ENCODE measurements around the gene CA5B.

The CA5B gene

GRCh38 chrX:15804563-15804962, 66.5 kb downstream of the CA5B start:
- H3K4me3 ChIP-seq (replicated peaks; ENCODE audit: low read depth, low read length), result no peak overlapping the region
- DNase-seq (ENCODE audit: low read depth), result no peak
- TF ChIP-seq CTCF (IDR thresholded peaks at IDR 0.05; ENCODE audit: low read length, missing control alignments), result no peak

GRCh38 chrX:15808254-15808653, 70.2 kb downstream of the CA5B start:
- no peak overlapping the region for H3K4me3 ChIP-seq (replicated peaks; ENCODE audit: low read depth, low read length)
- DNase-seq (ENCODE audit: low read depth), result no peak
- no peak for TF ChIP-seq CTCF (IDR thresholded peaks at IDR 0.05; ENCODE audit: low read length, missing control alignments)

GRCh38 chrX:15812192-15812938, 74.3 kb downstream of the CA5B start:
- H3K4me3 ChIP-seq (replicated peaks; ENCODE audit: low read depth, low read length), result no peak overlapping the region
- TF ChIP-seq CTCF (IDR thresholded peaks at IDR 0.05; ENCODE audit: low read length, missing control alignments), result no peak
- no peak for DNase-seq (ENCODE audit: low read depth)

GRCh38 chrX:15813416-15813815, 75.3 kb downstream of the CA5B start:
- no peak for DNase-seq (ENCODE audit: low read depth)
- no peak overlapping the region for H3K4me3 ChIP-seq (replicated peaks; ENCODE audit: low read depth, low read length)
- TF ChIP-seq CTCF (IDR thresholded peaks at IDR 0.05; ENCODE audit: low read length, missing control alignments), result no peak

GRCh38 chrX:15814771-15815365, 76.8 kb downstream of the CA5B start:
- DNase-seq (ENCODE audit: low read depth), result no peak

GRCh38 chrX:15815779-15816437, 77.8 kb downstream of the CA5B start:
- H3K4me3 ChIP-seq (replicated peaks; ENCODE audit: low read depth, low read length), result no peak overlapping the region
- TF ChIP-seq CTCF (IDR thresholded peaks at IDR 0.05; ENCODE audit: low read length, missing control alignments), result peak; percentile 23
- DNase-seq (ENCODE audit: low read depth), result peak; percentile 31

More at GRCh38 chrX:15814771-15815365, 76.8 kb downstream of the CA5B start:
- TF ChIP-seq CTCF (IDR thresholded peaks at IDR 0.05; ENCODE audit: low read length, missing control alignments), result no peak
- no peak overlapping the region for H3K4me3 ChIP-seq (replicated peaks; ENCODE audit: low read depth, low read length)
